GM03348 (cell line): ENCODE measurements around the gene INPP4B.
"Not testable (repeated sequence)": the region's sequence is repeated elsewhere in the genome, so short reads cannot be mapped to it uniquely, and the experiment has no call there.

ENCODE experiments used
- DNase-seq: peaks from one replicate; pipeline ENCODE4 v3.0.0; 2012; ENCODE audit warnings: low spot score

The INPP4B gene

GRCh38 chr4:142408003-142408441 lies 438.1 kb downstream of the INPP4B start:
- peak; percentile 45 for DNase-seq

GRCh38 chr4:142407596-142407995 lies 438.5 kb downstream of the INPP4B start:
- DNase-seq, result no peak

DNA sequence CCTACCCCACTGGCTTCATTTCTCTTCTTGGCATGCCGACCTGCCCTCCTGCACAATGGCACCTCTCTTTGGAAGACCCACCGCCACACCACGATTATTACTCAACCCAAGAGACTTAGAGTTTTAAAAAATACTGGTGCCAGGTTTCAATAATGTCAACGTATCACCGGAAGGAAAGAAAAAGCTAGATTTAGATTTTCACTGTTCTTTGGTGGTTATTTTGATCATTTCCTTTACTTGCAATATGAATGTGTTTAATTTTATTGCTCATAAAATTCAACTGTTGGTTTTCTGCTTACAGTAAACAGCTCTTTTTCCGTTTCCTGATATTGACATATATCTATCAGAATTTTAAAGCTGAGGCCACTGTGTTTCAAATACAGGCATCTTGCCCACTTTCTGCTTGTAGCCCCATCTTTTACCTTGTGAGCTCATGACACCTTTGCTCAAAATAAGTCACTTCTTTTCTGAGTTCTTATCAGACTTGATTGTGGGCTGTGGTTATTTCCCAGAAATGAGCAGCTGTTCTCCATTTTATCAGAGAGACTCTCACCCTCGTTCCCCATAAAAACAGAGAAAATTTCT lies 439.1 kb downstream of the INPP4B start:
- DNase-seq, result no peak

- DNase-seq, result no peak
These were observed 439.6 kb downstream of the INPP4B start for GRCh38 chr4:142406499-142406835.

- DNase-seq, result no peak
These were observed 440.2 kb downstream of the INPP4B start for GRCh38 chr4:142405695-142406498.

GRCh38 chr4:142405021-142405694 lies 440.9 kb downstream of the INPP4B start:
- DNase-seq, result peak; percentile 24

- peak; percentile 44 for DNase-seq
These were observed 441.9 kb downstream of the INPP4B start for GRCh38 chr4:142404191-142404611.

GRCh38 chr4:142402900-142403299 lies 443.2 kb downstream of the INPP4B start:
- no peak for DNase-seq

DNA sequence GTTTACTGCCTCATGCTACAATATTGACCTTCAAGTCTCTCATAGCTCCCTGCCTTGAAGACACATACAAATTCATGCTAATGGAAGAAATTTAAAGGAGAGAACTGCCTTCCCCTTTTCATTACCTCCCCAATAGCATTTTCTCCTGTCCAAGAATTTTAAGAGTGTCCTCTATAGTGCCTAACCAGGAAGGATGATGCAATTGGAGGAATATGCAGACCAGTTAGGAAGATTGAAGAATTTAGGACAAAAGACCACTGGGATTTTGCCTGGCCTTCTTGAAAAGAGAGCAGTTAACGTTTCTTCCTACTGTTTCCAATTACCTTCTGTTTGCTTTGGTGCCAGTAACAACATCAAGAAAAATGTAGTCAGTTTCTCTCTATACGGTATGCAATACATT lies 443.9 kb downstream of the INPP4B start:
- DNase-seq, result no peak

GRCh38 chr4:142397364-142397991 lies 448.6 kb downstream of the INPP4B start:
- DNase-seq, result not testable (repeated sequence)

DNA sequence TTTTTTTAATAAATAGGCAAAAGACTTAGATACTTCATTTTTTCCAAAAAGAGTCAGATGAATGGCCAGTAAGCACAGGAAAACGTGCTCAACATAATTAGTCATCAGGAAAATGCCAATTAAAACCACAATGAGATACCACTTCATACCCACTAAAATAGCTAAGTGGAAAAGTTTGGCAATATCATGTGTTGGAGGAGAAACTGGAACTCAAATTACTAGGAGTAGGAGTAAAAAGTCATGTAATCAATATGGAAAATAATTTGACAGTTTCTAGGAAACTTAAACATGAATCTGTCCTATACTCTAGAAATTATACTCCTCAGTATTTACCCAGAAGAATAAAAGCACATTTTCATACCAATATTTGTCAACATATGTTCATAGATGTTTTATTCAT lies 449.8 kb downstream of the INPP4B start:
- no peak for DNase-seq

DNA sequence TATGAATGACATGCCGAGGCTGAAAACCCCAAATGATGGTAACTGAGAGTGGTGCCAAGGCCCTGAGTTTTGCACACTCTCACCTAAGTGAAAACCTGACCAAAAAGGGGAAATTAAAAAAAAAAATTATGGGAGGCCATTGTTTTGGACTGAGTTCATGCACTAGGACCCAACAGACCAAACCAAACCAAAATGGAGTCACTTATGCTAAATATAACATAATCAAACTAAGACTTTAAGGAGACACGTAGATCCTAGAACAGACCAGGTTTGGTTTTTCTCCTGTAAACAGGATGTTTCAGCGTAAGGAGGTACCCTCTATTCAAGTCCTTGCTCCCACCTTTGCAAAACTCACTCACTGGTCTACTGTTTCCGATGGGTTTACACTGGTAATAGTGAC lies 453.0 kb downstream of the INPP4B start:
- no peak for DNase-seq

- DNase-seq, result no peak
These were observed 459.2 kb downstream of the INPP4B start for GRCh38 chr4:142386856-142387255.

DNA sequence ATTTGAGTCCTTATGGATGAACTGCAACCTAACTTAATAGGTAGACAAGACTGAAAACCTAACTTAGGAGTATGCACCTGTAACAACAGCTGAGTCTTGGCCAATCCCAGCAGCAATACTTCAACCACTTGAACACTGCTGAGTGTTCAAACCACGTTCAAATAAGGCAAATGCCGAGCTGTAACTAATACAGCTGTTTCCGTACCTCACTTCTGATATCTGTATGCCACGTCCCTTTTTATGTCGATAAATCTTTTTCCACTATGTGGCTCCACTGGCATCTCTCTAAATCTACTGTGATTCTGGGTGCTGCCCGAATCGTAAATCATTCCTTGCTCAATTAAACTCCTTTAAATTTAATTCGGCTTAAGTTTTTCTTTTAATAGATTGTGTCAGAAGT lies 459.7 kb downstream of the INPP4B start:
- no peak for DNase-seq

- DNase-seq, result no peak
These were observed 462.2 kb downstream of the INPP4B start for GRCh38 chr4:142383800-142384470.

DNA sequence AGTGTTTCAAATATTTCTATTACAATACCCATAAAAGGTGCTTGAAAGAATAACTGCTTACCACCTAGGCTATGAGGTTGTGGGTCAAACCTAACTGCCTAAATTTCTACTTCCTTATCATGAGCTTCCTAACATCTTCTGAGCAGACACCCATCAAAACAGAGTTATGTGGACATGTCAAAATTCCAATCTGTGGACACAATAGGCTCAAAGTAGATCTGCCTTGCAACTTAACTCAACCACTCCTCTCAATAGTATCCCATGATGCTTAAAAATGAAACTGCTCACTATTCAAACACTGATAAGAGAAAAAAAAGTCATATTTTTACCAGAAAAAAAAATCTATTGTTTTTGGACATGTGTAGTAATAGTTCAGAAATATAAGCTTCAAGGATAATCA lies 462.7 kb downstream of the INPP4B start:
- DNase-seq, result no peak

DNA sequence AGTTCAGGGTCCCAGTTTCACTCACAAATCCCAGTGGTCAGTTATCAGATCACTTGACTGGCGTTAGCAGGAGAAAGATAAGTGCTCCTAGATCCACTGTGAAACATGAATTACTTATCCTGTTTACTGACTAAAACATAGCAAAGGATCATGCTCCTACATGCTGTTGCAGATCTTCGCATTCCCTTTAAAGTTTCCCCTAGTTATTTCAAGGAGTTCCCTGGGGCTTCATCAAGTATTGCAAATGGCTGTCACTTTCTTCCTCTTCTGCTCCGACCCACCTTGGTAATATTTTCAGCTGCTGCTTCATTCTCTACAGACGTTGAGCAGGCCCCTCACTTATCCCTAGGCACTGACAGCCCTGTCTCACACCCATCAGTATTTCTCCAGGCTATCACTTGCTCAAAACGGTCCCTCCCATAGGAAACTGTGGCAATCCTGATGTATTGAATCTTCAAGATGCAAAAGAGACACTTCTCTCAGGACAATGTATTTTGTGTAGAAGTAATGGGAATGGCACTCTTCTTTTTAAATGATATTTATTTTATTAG lies 466.0 kb downstream of the INPP4B start:
- no peak for DNase-seq

- DNase-seq, result peak; percentile 62
These were observed 466.6 kb downstream of the INPP4B start for GRCh38 chr4:142379277-142380051.

DNA sequence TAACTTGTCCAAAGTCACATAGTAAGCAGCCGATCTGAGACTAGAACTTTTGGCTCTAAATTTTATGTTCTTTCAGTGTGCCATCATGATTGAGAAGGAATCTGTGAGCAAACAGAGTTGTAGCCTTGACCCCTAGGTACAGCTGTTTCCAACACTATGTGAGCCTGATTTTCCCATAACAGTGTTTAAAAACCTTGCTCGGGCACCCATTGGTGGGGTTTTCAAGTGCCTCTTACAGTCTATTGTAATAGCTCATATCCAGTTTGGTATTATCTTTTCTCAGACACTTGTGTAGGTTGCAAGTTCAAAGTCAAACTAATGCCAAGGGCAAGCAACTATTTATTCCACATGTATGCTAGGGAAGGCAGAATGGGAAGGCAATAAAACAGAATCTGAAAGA lies 467.9 kb downstream of the INPP4B start:
- no peak for DNase-seq

- no peak for DNase-seq
These were observed 468.6 kb downstream of the INPP4B start for GRCh38 chr4:142377342-142378091.
